Esophagus squamous epithelium (tissue), 5 donors: ENCODE results near the gene TPST1. TPM values are rescaled to one million over a fixed set of nuclear protein-coding genes. Genes with fewer than 3 reads are reported as not detected.

Source experiments
- DNase-seq: peaks from one replicate; lab custom pipeline; 2025; lab: John Stamatoyannopoulos, UW
- H3K27ac ChIP-seq, 4 donors: fragments of 200-600 bp; sonication (generic); one replicate each; pipeline ENCODE4 v1.5.1; 2016 to 2019; ENCODE audit warnings: mild to moderate bottlenecking in 1 of 4
- H3K27me3 ChIP-seq, 4 donors: fragments of 200-600 bp; sonication (generic); 1 replicate in 3 of 4; 2 replicates in 1 of 4; pipeline versions ENCODE4 v1.5.1 to v1.6.0; 2017 to 2021; ENCODE audit warnings: antibody characterized with exemption in 1 of 4
- H3K36me3 ChIP-seq, 3 donors: fragments of 200-600 bp; sonication (generic); one replicate each; pipeline ENCODE4 v1.5.1; 2016 to 2019
- H3K4me1 ChIP-seq, 3 donors: fragments of 200-600 bp; sonication (generic); one replicate each; pipeline ENCODE4 v1.5.1; 2017 to 2019
- H3K4me3 ChIP-seq, 4 donors: fragments of 200-600 bp; sonication (generic); 1 replicate in 3 of 4; 2 replicates in 1 of 4; pipeline ENCODE4 v1.5.1; 2016 to 2019; ENCODE audit warnings: mild to moderate bottlenecking in 2 of 4, moderate library complexity in 1 of 4
- H3K9me3 ChIP-seq, 3 donors: fragments of 200-600 bp; sonication (generic); one replicate each; pipeline ENCODE4 v1.5.1; 2016 to 2019
- POLR2A ChIP-seq, 4 donors: fragments of 450-650 bp; IDR thresholded peaks; one replicate each; pipeline ENCODE4 v1.6.1; 2017; ENCODE audit warnings: antibody characterized with exemption in 4 of 4, mild to moderate bottlenecking in 4 of 4, moderate library complexity in 3 of 4
- WGBS, 2 donors: methylation state at CpG; one replicate each; pipeline ENCODE4 v1.1.5; 2018; 5-methylcytosine and 5-hydroxymethylcytosine counted together
- intact Hi-C: fragments of 100-400 bp; cut with DNase I; formaldehyde crosslinking; loops from one replicate; pipeline ENCODE4 v1.15.0; 2022
- total RNA-seq, 4 donors: library from RNA; depleted of rRNA; stranded (reverse); fragments of >200 nt; gene quantifications; one replicate each; pipeline ENCODE4 v1.1.0, GENCODE V29; 2016
- TF ChIP-seq, protein P1 (sequence below), 6 experiments: fragments of 450-650 bp in 4 of 6; fragments of 200-600 bp in 2 of 6; sonication (generic) in 2 of 6; IDR thresholded peaks; one replicate each; pipeline ENCODE4 v1.5.1; 2016 to 2019; ENCODE audit warnings: antibody characterized with exemption in 6 of 6, mild to moderate bottlenecking in 4 of 6, moderate library complexity in 4 of 6
- donor health status: DM: yes; HTN: yes; CAD: no.

The TPST1 gene
- total RNA-seq, 4 donors from 2014 or later: 10.2 to 23.1 (median 17.1) TPM

DNA sequence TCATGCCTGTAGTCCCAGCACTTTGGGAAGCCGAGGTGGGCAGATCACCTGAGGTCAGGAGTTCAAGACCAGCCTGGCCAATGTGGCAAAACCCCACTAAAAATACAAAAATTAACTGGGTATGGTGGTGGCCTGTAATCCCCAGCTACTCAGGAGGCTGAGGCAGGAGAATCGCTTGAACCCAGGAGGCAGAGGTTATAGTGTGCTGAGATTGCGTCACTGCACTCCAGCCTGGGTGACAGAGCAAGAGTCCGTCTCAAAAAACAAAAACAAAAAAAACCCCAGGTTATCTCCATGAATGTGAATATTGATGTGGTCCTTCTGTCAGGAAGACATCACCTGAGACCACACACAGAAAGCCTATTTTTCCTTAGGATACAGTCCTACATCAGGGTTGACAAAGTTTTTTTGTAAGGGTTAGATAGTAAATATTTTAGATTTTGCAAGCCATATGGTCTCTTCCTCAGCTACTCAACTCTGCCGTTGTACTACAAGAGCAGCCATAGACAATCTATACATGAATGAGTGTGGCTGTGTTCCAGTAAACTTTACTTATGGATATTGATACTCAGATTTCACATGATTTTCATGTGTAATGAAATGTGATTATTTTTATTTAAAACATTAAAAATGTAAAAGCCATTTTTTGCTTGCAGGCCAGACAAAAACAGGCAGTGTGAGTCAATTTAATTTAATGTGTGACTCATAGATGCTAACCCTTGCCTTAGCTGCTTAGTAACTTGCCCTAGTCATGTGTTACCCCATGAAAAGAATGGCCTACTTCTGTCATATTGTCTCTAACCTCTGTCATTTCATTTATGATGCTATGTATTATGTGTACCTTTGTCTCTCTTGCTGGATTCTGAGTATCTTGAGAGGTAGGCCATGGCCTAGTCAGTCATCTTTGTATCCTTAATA is 78.1 kb downstream of the TPST1 start:
- Histone ChIP-seq H3K4me3 (no peak overlapping the region), H3K4me1 (peaks cover 8 to 30% (median 24%) of the 10 kb centered on the region in 3 donors), H3K36me3 (no peaks in the 10 kb centered on the region), H3K27me3 (no peaks in the 10 kb centered on the region), H3K27ac (peak overlapping the region; percentile 42 to 78 (median 64)), H3K9me3 (no peaks in the 10 kb centered on the region)
- no peak for TF ChIP-seq POLR2A (IDR thresholded peaks at IDR 0.05)
- TF ChIP-seq, protein P1, sequence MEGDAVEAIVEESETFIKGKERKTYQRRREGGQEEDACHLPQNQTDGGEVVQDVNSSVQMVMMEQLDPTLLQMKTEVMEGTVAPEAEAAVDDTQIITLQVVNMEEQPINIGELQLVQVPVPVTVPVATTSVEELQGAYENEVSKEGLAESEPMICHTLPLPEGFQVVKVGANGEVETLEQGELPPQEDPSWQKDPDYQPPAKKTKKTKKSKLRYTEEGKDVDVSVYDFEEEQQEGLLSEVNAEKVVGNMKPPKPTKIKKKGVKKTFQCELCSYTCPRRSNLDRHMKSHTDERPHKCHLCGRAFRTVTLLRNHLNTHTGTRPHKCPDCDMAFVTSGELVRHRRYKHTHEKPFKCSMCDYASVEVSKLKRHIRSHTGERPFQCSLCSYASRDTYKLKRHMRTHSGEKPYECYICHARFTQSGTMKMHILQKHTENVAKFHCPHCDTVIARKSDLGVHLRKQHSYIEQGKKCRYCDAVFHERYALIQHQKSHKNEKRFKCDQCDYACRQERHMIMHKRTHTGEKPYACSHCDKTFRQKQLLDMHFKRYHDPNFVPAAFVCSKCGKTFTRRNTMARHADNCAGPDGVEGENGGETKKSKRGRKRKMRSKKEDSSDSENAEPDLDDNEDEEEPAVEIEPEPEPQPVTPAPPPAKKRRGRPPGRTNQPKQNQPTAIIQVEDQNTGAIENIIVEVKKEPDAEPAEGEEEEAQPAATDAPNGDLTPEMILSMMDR (IDR thresholded peaks at IDR 0.05): no peak
- no peak for DNase-seq
- intact Hi-C loops: no loop called here
- 64 to 74% methylated on average over 4 to 5 of the region's 5 CpGs for whole genome bisulfite sequencing, 2 donors

GRCh38 chr7:66296001-66296521 is 90.9 kb downstream of the TPST1 start:
- H3K27ac ChIP-seq: peak overlapping the region in 2 of 4 donors; percentile 4 to 22
- 25 to 29% methylated on average over 1 of the region's 1 CpG for WGBS, 2 donors

GRCh38 chr7:66296557-66296956 is 91.4 kb downstream of the TPST1 start:
- peak overlapping the region; percentile 4 to 76 (median 66) for H3K27ac ChIP-seq
- no peaks in the 10 kb centered on the region for H3K36me3 ChIP-seq
- no peaks in the 10 kb centered on the region for H3K27me3 ChIP-seq
- peaks cover 8 to 50% (median 15%) of the 10 kb centered on the region in 3 donors for H3K4me1 ChIP-seq
- H3K4me3 ChIP-seq: no peak overlapping the region
- intact Hi-C loops: no loop called here
- no peak for DNase-seq
- no peak for TF ChIP-seq POLR2A (IDR thresholded peaks at IDR 0.05)
- TF ChIP-seq, protein P1 (IDR thresholded peaks at IDR 0.05): no peak
- peaks cover 0 to 11% (median 7%) of the 10 kb centered on the region in 3 donors for H3K9me3 ChIP-seq
- WGBS, 2 donors: 64 to 73% methylated on average over 3 of the region's 3 CpGs

More at GRCh38 chr7:66296001-66296521, 90.9 kb downstream of the TPST1 start:
- no peaks in the 10 kb centered on the region for H3K27me3 ChIP-seq
- peaks cover 8 to 45% (median 15%) of the 10 kb centered on the region in 3 donors for H3K4me1 ChIP-seq
- peaks cover 0 to 11% (median 7%) of the 10 kb centered on the region in 3 donors for H3K9me3 ChIP-seq
- H3K4me3 ChIP-seq: no peak overlapping the region
- no peak for TF ChIP-seq POLR2A (IDR thresholded peaks at IDR 0.05)
- TF ChIP-seq, protein P1 (IDR thresholded peaks at IDR 0.05): no peak
- no peaks in the 10 kb centered on the region for H3K36me3 ChIP-seq
- DNase-seq: no peak
- intact Hi-C loops: no loop called here

- TF ChIP-seq, protein P1 (IDR thresholded peaks at IDR 0.05): no peak
- no peak for TF ChIP-seq POLR2A (IDR thresholded peaks at IDR 0.05)
- intact Hi-C loops: no loop called here
- H3K9me3 ChIP-seq: peaks cover 0 to 11% (median 7%) of the 10 kb centered on the region in 3 donors
Measured at GRCh38 chr7:66297579-66297978, 92.4 kb downstream of the TPST1 start.

GRCh38 chr7:66301249-66301648 is 96.1 kb downstream of the TPST1 start:
- Histone ChIP-seq H3K27ac (peak overlapping the region in 1 of 4 donors; percentile 22), H3K4me3 (no peak overlapping the region), H3K4me1 (peaks cover 22 to 78% (median 43%) of the 10 kb centered on the region in 3 donors), H3K9me3 (peaks cover 0 to 11% (median 7%) of the 10 kb centered on the region in 3 donors), H3K27me3 (no peaks in the 10 kb centered on the region), H3K36me3 (no peaks in the 10 kb centered on the region)
- intact Hi-C loops: no loop called here
- no peak for DNase-seq
- TF ChIP-seq, protein P1 (IDR thresholded peaks at IDR 0.05): no peak
- TF ChIP-seq POLR2A (IDR thresholded peaks at IDR 0.05): no peak
- 87 to 91% methylated on average over 2 of the region's 2 CpGs for WGBS, 2 donors

More at GRCh38 chr7:66297579-66297978, 92.4 kb downstream of the TPST1 start:
- Histone ChIP-seq H3K27me3 (no peaks in the 10 kb centered on the region), H3K4me3 (no peak overlapping the region), H3K27ac (peak overlapping the region; percentile 18 to 76 (median 49)), H3K36me3 (no peaks in the 10 kb centered on the region), H3K4me1 (peaks cover 8 to 60% (median 20%) of the 10 kb centered on the region in 3 donors)
- DNase-seq: no peak
